Keratinocyte (primary cell): ENCODE data around the gene G3BP2. TPM values are rescaled to one million over a fixed set of nuclear protein-coding genes. Genes with fewer than 3 reads are reported as not detected.
A peak's percentile ranks its signal among the peaks of the same experiment; 100 is the strongest.

Source experiments
- DNase-seq: peaks from one replicate; pipeline ENCODE4 v3.0.0-alpha.2; 2011; ENCODE audit warnings: low read depth, missing footprints, low spot score
- FAIRE-seq: peaks from 2 replicates; lab custom pipeline; 2011; peaks lifted over from hg19 to GRCh38; lab: Jason Lieb, UNC
- H2AFZ ChIP-seq: 2 replicates; pipeline ENCODE4 v1.6.0; 2012; ENCODE audit warnings: low read length, control low read depth, inconsistent platforms; ENCODE audit not compliant: control insufficient read depth
- H3K27ac ChIP-seq: 2 replicates; pipeline ENCODE4 v1.5.1; 2011; ENCODE audit warnings: low read length; ENCODE audit not compliant: control insufficient read depth, insufficient read depth
- H3K27me3 ChIP-seq: 3 replicates; pipeline ENCODE4 v1.6.0; 2011; ENCODE audit warnings: low read length; ENCODE audit not compliant: control insufficient read depth, insufficient read depth; ENCODE audit errors: extremely low read depth
- H3K36me3 ChIP-seq, 2 experiments: 2 replicates in 1 of 2; 3 replicates in 1 of 2; pipeline ENCODE4 v1.5.1; 2011; ENCODE audit warnings: low read length in 2 of 2, mild to moderate bottlenecking in 1 of 2; ENCODE audit not compliant: control insufficient read depth in 2 of 2, insufficient read depth in 2 of 2; ENCODE audit errors: extremely low read depth in 1 of 2
- H3K4me1 ChIP-seq: 3 replicates; pipeline ENCODE4 v1.5.1; 2011; ENCODE audit warnings: low read length; ENCODE audit not compliant: control insufficient read depth, insufficient read depth; ENCODE audit errors: extremely low read depth
- H3K4me2 ChIP-seq: 3 replicates; pipeline ENCODE4 v1.6.0; 2011; ENCODE audit warnings: low read depth, low read length; ENCODE audit not compliant: control insufficient read depth, insufficient read depth; ENCODE audit errors: extremely low read depth
- H3K4me3 ChIP-seq, 3 experiments: fragments of 200-600 bp in 1 of 3; sonication (generic) in 1 of 3; 2 replicates in 2 of 3; 3 replicates in 1 of 3; pipeline ENCODE4 v1.5.1; 2011 to 2016; ENCODE audit warnings: low read length in 3 of 3, mild to moderate bottlenecking in 3 of 3, control low read depth in 2 of 3, inconsistent platforms in 1 of 3, low read depth in 1 of 3, mixed read lengths in 1 of 3, mixed run types in 1 of 3, moderate library complexity in 1 of 3; ENCODE audit not compliant: control insufficient read depth in 2 of 3, insufficient read depth in 2 of 3; ENCODE audit errors: extremely low read depth in 1 of 3
- H3K79me2 ChIP-seq: 2 replicates; pipeline ENCODE4 v1.6.0; 2012; ENCODE audit warnings: low read length; ENCODE audit not compliant: control insufficient read depth, insufficient read depth
- H3K9ac ChIP-seq: 3 replicates; pipeline ENCODE4 v1.6.0; 2011; ENCODE audit warnings: low read length; ENCODE audit not compliant: control insufficient read depth, insufficient read depth; ENCODE audit errors: extremely low read depth
- H3K9me1 ChIP-seq: 3 replicates; pipeline ENCODE4 v1.6.0; 2011; ENCODE audit warnings: low read length; ENCODE audit not compliant: control insufficient read depth, insufficient read depth; ENCODE audit errors: extremely low read depth
- H3K9me3 ChIP-seq: 2 replicates; pipeline ENCODE4 v1.5.1; 2012; ENCODE audit warnings: low read depth, low read length; ENCODE audit not compliant: control insufficient read depth
- H4K20me1 ChIP-seq: 3 replicates; pipeline ENCODE4 v1.6.0; 2011; ENCODE audit warnings: low read length; ENCODE audit not compliant: control insufficient read depth, insufficient read depth; ENCODE audit errors: extremely low read depth
- CTCF ChIP-seq, 3 experiments: IDR thresholded peaks in 1 of 3; conservative IDR thresholded peaks in 1 of 3; optimal IDR thresholded peaks in 1 of 3; 2 replicates in 2 of 3; 3 replicates in 1 of 3; pipeline versions ENCODE3 to v1.5.1; 2011; ENCODE audit warnings: low read length in 3 of 3, mild to moderate bottlenecking in 3 of 3, moderate library complexity in 2 of 3, control low read depth in 1 of 3, inconsistent platforms in 1 of 3; ENCODE audit not compliant: insufficient read depth in 2 of 3; ENCODE audit errors: extremely low read depth in 1 of 3
- EZH2 ChIP-seq: IDR thresholded peaks from one replicate; pipeline ENCODE4 v1.6.1; 2012; ENCODE audit warnings: inconsistent platforms, mild to moderate bottlenecking, low read length, moderate library complexity
- dilution Hi-C: fragments of 300-500 bp; cut with MboI; formaldehyde crosslinking; loops from one replicate; pipeline ENCODE4 v1.7.0; 2020; ENCODE audit warnings: low sequenced_read_pairs; ENCODE audit not compliant: extremely low pct_ligation_motif_present
- polyA plus RNA-seq, 5 experiments: library from polyadenylated mRNA; depleted of rRNA in 3 of 5; stranded (reverse) in 3 of 5; stranded (forward) in 1 of 5; unstranded in 1 of 5; fragments of >200 nt; gene quantifications; 1 replicate in 1 of 5; 2 replicates in 3 of 5; 3 replicates in 1 of 5; pipeline versions ENCODE4 v1.2.1 to v1.2.3, GENCODE V29; 2011 to 2012; ENCODE audit warnings: missing spikeins in 2 of 5, low read depth in 1 of 5, low replicate concordance in 1 of 5

Gene G3BP2
- polyA plus RNA-seq, 1 donor (not counting 4 experiments of a cell fraction or from before 2014, with no cell fraction given) = 137 TPM

- Histone ChIP-seq H3K9me1 (no peaks in the 10 kb centered on the region), H3K9ac (no peak overlapping the region), H3K27ac (no peak overlapping the region), H4K20me1 (no peaks in the 10 kb centered on the region), H3K4me3 (no peak overlapping the region), H3K4me1 (peaks cover 14% of the 10 kb centered on the region), H3K9me3 (no peaks in the 10 kb centered on the region), H2AFZ (no peak overlapping the region), H3K4me2 (no peak overlapping the region), H3K79me2 (peaks cover 56% of the 10 kb centered on the region), H3K36me3 (peaks cover 4 to 21% of the 10 kb centered on the region in 2 experiments), H3K27me3 (no peaks in the 10 kb centered on the region)
- DNase-seq (no peak), FAIRE-seq (no peak)
- TF ChIP-seq CTCF (optimal IDR thresholded peaks at IDR 0.05 in 1 of 3, IDR thresholded peaks at IDR 0.05 in 1 of 3, conservative IDR thresholded peaks at IDR 0.05 in 1 of 3; ENCODE audit: extremely low read depth in 1 of 3, insufficient read depth in 2 of 3, low read length in 3 of 3) (no peak), EZH2 (no peak)
- dilution Hi-C loops = no loop called here
These were observed 13.6 kb downstream of the G3BP2 start for GRCh38 chr4:75659512-75660031.

- no peaks in the 10 kb centered on the region for H4K20me1 ChIP-seq
- peak; percentile 53 for FAIRE-seq
These were observed 14.3 kb downstream of the G3BP2 start for GRCh38 chr4:75658876-75659275.

More at GRCh38 chr4:75658876-75659275, 14.3 kb downstream of the G3BP2 start:
- TF ChIP-seq EZH2 (no peak), CTCF (optimal IDR thresholded peaks at IDR 0.05 in 1 of 3, IDR thresholded peaks at IDR 0.05 in 1 of 3, conservative IDR thresholded peaks at IDR 0.05 in 1 of 3; ENCODE audit: extremely low read depth in 1 of 3, insufficient read depth in 2 of 3, low read length in 3 of 3) (no peak)
- peaks cover 50% of the 10 kb centered on the region for H3K79me2 ChIP-seq
- no peak overlapping the region for H2AFZ ChIP-seq
- H3K9me3 ChIP-seq = no peaks in the 10 kb centered on the region
- no peak for DNase-seq
- H3K9me1 ChIP-seq = no peaks in the 10 kb centered on the region
- H3K27me3 ChIP-seq = no peaks in the 10 kb centered on the region
- peak overlapping the region; percentile 34 for H3K4me2 ChIP-seq
- peak overlapping the region; percentile 19 for H3K27ac ChIP-seq
- peaks cover 7 to 21% of the 10 kb centered on the region in 2 experiments for H3K36me3 ChIP-seq
- H3K4me1 ChIP-seq = peaks cover 14% of the 10 kb centered on the region
- no peak overlapping the region for H3K4me3 ChIP-seq
- dilution Hi-C loops = no loop called here
- H3K9ac ChIP-seq = no peak overlapping the region
